Measurements from ENCODE around the gene KRT33B. TPM values are rescaled to one million over a fixed set of nuclear protein-coding genes. Genes with fewer than 3 reads are reported as not detected.

The KRT33B gene
- not detected for total RNA-seq

GRCh38 chr17:41369713-41370112 lies at the start of gene KRT33B:
Gene KRT33B, minus strand, starts transcription at chr17:41369813. Its CDS starts 63 bp downstream, at chr17:41369750.
- no peak for TF ChIP-seq POLR2A (IDR thresholded peaks at IDR 0.05)
- TF ChIP-seq CTCF (IDR thresholded peaks at IDR 0.05 in 4 of 5, conservative IDR thresholded peaks at IDR 0.05 in 1 of 5) = no peak
- intact Hi-C loops (cut with DNase I; ENCODE audit: low total_unique reads) (no loop called here), in situ Hi-C loops (cut with MboI; ENCODE audit: low sequenced_read_pairs in 4 of 4) (no loop called here)
- ATAC-seq = no peak
- no peaks in the 10 kb centered on the region for H3K27me3 ChIP-seq
- H3K4me3 ChIP-seq = no peak within 1 kb of the TSS
- no peak for DNase-seq
- H3K4me1 ChIP-seq = no peaks in the 10 kb centered on the region
- no peaks in the 10 kb centered on the region for H3K9me3 ChIP-seq
- H3K27ac ChIP-seq = no peak within 1 kb of the TSS
- H3K36me3 ChIP-seq = no peaks in the 10 kb centered on the region

DNA sequence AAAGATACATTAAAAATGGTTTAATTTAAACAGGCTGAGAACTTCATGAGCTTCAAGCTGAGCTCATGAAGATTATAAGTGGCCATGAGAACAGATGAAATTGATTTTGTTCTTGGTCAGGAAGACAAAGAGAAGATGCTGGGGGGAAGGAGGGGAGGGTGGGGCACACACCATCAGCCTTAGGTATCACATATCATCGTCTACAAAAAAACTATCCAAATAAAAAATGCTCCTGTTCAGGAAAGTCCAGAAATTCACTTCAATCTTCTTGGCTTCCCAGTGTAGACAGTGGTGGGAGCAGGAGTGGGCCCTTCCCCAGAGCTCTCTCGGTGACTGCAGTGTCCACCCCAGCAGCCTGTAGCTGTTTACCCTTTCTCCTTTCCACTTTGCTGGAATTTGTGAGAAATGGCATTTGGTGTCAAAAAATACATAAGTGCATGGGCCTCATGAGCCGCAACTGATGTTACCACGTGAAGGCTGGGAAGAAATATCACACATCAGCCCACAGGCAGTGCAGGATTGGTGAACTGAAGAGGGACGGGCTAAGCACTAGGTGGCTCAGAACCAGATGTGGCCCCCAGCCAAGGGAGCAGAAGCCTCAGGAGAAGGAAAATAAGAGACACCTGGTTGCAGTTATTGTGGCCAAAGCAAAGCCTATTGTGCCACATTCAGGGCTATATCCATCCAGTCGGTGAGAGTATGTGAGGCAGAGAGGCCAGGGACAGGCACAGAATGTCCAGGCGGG lies 48.7 kb upstream of the KRT33B start:
- TF ChIP-seq POLR2A (IDR thresholded peaks at IDR 0.05) (no peak), CTCF (IDR thresholded peaks at IDR 0.05 in 4 of 5, conservative IDR thresholded peaks at IDR 0.05 in 1 of 5) (no peak)
- intact Hi-C loops (cut with DNase I; ENCODE audit: low total_unique reads) = no loop called here
- Histone ChIP-seq H3K27me3 (no peaks in the 10 kb centered on the region), H3K9me3 (no peaks in the 10 kb centered on the region), H3K4me3 (no peak overlapping the region), H3K36me3 (no peaks in the 10 kb centered on the region), H3K4me1 (peaks cover 0 to 12% of the 10 kb centered on the region in 2 donors), H3K27ac (no peak overlapping the region)
- in situ Hi-C loops (cut with MboI; ENCODE audit: low sequenced_read_pairs in 4 of 4) = no loop called here
- ATAC-seq = no peak
- DNase-seq = no peak

GRCh38 chr17:41417576-41418015 lies 48.0 kb upstream of the KRT33B start:
- DNase-seq (no peak), ATAC-seq (no peak)
- intact Hi-C loops (cut with DNase I; ENCODE audit: low total_unique reads) (no loop called here), in situ Hi-C loops (cut with MboI; ENCODE audit: low sequenced_read_pairs in 4 of 4) (no loop called here)
- H3K4me1 ChIP-seq = peaks cover 0 to 12% of the 10 kb centered on the region in 2 donors
- TF ChIP-seq POLR2A (IDR thresholded peaks at IDR 0.05) = no peak
- no peak for TF ChIP-seq CTCF (IDR thresholded peaks at IDR 0.05 in 4 of 5, conservative IDR thresholded peaks at IDR 0.05 in 1 of 5)
- H3K27me3 ChIP-seq = no peaks in the 10 kb centered on the region
- H3K4me3 ChIP-seq = no peak overlapping the region
- no peaks in the 10 kb centered on the region for H3K9me3 ChIP-seq
- H3K27ac ChIP-seq = no peak overlapping the region
- no peaks in the 10 kb centered on the region for H3K36me3 ChIP-seq

DNA sequence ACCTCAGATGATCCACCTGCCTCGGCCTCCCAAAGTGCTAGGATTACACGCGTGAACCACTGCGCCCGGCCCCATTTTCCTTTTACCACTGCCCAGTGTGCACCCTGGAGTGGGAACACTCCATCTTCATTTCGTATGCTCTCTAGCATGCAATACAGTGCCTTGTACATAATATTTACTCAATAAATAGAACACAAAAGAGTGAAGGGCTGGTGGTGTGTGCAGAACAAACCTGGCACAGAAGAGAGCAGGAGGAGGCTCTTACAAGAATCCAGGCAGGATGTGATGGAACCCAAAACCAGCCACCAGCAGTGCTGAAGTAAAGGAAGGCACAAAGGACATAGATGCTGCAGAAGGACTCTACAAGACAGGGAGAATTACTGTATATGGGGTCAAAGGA lies 47.5 kb upstream of the KRT33B start:
- DNase-seq (no peak), ATAC-seq (no peak)
- H3K27ac ChIP-seq = no peak overlapping the region
- intact Hi-C loops (cut with DNase I; ENCODE audit: low total_unique reads) = no loop called here
- in situ Hi-C loops (cut with MboI; ENCODE audit: low sequenced_read_pairs in 4 of 4) = no loop called here
- H3K9me3 ChIP-seq = no peaks in the 10 kb centered on the region
- no peak overlapping the region for H3K4me3 ChIP-seq
- no peak for TF ChIP-seq CTCF (IDR thresholded peaks at IDR 0.05 in 4 of 5, conservative IDR thresholded peaks at IDR 0.05 in 1 of 5)
- TF ChIP-seq POLR2A (IDR thresholded peaks at IDR 0.05) = no peak
- no peaks in the 10 kb centered on the region for H3K36me3 ChIP-seq
- H3K4me1 ChIP-seq = peaks cover 0 to 12% of the 10 kb centered on the region in 2 donors
- no peaks in the 10 kb centered on the region for H3K27me3 ChIP-seq

Data from gastrocnemius medialis (tissue), 4 donors.